HL-60 (cell line): ENCODE measurements around the gene IRF3.

Experiments
- DNase-seq, 2 experiments: peaks; one replicate each; pipeline ENCODE4 v3.0.0-alpha.2; 2010 to 2020; ENCODE audit warnings: low read depth in 1 of 2, low spot score in 1 of 2
- H3K27ac ChIP-seq: fragments of 250-450 bp; sonication (Bioruptor Pico); replicated peaks from 2 replicates; pipeline ENCODE4 v1.5.1; 2020; ENCODE audit warnings: mild to moderate bottlenecking, moderate library complexity
- H3K27me3 ChIP-seq: fragments of 250-450 bp; sonication (Bioruptor Pico); 2 replicates; pipeline ENCODE4 v1.5.1; 2021; ENCODE audit warnings: mild to moderate bottlenecking, moderate library complexity; ENCODE audit not compliant: insufficient read depth, poor library complexity, severe bottlenecking
- H3K4me3 ChIP-seq: replicated peaks from 2 replicates; pipeline ENCODE4 v1.5.1; 2011; ENCODE audit warnings: mild to moderate bottlenecking, control low read depth, low read length; ENCODE audit not compliant: insufficient read depth
- GABPA ChIP-seq: IDR thresholded peaks from 2 replicates; pipeline ENCODE4 v1.6.1; 2012; ENCODE audit warnings: low read depth
- POLR2AphosphoS5 ChIP-seq: IDR thresholded peaks from 2 replicates; pipeline ENCODE4 v1.6.1; 2012; ENCODE audit warnings: low read depth
- SPI1 ChIP-seq: IDR thresholded peaks from 2 replicates; pipeline ENCODE4 v1.6.1; 2012; ENCODE audit warnings: low read depth, mild to moderate bottlenecking, borderline replicate concordance
- TF ChIP-seq, protein P1 (sequence below): IDR thresholded peaks from one replicate; pipeline ENCODE4 v1.5.1; 2011; ENCODE audit warnings: low read length, control low read depth, inconsistent platforms; ENCODE audit not compliant: insufficient read depth
- TF ChIP-seq, protein P2 (sequence below): IDR thresholded peaks from 2 replicates; pipeline ENCODE4 v1.6.1; 2012; ENCODE audit warnings: low read depth; ENCODE audit not compliant: insufficient replicate concordance

The IRF3 gene

DNA sequence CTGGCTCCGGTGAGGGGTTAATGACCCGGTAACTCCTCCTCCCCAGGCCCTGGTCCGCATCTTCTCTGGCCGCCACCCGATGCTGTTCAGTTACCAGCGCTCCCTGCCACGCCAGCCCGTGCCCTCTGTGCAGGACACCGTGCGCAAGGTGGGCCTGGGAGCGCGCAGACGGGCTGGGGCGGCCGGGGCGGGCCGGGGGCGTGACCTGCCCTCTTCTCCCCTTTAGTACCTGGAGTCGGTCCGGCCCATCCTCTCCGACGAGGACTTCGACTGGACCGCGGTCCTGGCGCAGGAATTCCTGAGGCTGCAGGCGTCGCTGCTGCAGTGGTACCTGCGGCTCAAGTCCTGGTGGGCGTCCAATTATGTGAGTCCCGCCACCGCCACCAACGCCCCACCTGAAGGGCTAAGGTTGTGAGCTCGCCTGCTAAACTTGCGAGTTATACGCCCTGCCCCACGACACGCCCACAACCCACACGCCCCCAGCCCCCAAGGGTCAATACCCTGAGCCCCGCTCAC, 35.7 kb upstream of the IRF3 start:
- DNase-seq = no peak
- no peak overlapping the region for H3K27ac ChIP-seq
- H3K4me3 ChIP-seq = no peak overlapping the region
- H3K27me3 ChIP-seq = peaks cover 2% of the 10 kb centered on the region
- TF ChIP-seq GABPA (no peak), POLR2AphosphoS5 (no peak), SPI1 (no peak)
- TF ChIP-seq, protein P1, sequence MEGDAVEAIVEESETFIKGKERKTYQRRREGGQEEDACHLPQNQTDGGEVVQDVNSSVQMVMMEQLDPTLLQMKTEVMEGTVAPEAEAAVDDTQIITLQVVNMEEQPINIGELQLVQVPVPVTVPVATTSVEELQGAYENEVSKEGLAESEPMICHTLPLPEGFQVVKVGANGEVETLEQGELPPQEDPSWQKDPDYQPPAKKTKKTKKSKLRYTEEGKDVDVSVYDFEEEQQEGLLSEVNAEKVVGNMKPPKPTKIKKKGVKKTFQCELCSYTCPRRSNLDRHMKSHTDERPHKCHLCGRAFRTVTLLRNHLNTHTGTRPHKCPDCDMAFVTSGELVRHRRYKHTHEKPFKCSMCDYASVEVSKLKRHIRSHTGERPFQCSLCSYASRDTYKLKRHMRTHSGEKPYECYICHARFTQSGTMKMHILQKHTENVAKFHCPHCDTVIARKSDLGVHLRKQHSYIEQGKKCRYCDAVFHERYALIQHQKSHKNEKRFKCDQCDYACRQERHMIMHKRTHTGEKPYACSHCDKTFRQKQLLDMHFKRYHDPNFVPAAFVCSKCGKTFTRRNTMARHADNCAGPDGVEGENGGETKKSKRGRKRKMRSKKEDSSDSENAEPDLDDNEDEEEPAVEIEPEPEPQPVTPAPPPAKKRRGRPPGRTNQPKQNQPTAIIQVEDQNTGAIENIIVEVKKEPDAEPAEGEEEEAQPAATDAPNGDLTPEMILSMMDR = no peak
- TF ChIP-seq, protein P2, sequence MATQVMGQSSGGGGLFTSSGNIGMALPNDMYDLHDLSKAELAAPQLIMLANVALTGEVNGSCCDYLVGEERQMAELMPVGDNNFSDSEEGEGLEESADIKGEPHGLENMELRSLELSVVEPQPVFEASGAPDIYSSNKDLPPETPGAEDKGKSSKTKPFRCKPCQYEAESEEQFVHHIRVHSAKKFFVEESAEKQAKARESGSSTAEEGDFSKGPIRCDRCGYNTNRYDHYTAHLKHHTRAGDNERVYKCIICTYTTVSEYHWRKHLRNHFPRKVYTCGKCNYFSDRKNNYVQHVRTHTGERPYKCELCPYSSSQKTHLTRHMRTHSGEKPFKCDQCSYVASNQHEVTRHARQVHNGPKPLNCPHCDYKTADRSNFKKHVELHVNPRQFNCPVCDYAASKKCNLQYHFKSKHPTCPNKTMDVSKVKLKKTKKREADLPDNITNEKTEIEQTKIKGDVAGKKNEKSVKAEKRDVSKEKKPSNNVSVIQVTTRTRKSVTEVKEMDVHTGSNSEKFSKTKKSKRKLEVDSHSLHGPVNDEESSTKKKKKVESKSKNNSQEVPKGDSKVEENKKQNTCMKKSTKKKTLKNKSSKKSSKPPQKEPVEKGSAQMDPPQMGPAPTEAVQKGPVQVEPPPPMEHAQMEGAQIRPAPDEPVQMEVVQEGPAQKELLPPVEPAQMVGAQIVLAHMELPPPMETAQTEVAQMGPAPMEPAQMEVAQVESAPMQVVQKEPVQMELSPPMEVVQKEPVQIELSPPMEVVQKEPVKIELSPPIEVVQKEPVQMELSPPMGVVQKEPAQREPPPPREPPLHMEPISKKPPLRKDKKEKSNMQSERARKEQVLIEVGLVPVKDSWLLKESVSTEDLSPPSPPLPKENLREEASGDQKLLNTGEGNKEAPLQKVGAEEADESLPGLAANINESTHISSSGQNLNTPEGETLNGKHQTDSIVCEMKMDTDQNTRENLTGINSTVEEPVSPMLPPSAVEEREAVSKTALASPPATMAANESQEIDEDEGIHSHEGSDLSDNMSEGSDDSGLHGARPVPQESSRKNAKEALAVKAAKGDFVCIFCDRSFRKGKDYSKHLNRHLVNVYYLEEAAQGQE = no peak

DNA sequence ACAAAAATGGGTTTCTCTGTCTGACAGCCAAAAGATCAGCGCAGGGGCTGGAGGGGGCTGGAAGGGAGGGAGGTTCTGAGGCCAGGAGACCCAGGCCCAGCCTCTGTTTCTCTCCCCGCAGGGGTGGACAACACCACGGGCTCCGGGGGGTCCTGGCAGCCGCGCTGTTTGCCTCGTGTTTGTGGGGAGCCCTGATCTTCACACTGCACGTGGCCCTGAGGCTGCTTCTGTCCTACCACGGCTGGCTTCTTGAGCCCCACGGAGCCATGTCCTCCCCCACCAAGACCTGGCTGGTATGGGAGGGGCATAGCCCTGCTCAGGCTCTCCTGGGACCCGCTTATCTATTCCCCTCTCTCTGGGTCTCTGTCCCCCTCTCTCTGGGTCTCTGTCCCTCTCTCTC, 34.9 kb upstream of the IRF3 start:
- Histone ChIP-seq H3K27me3 (peaks cover 2% of the 10 kb centered on the region), H3K27ac (no peak overlapping the region), H3K4me3 (no peak overlapping the region)
- DNase-seq = no peak
- TF ChIP-seq GABPA = no peak
- TF ChIP-seq, protein P1 = no peak
- TF ChIP-seq, protein P2 = no peak

DNA sequence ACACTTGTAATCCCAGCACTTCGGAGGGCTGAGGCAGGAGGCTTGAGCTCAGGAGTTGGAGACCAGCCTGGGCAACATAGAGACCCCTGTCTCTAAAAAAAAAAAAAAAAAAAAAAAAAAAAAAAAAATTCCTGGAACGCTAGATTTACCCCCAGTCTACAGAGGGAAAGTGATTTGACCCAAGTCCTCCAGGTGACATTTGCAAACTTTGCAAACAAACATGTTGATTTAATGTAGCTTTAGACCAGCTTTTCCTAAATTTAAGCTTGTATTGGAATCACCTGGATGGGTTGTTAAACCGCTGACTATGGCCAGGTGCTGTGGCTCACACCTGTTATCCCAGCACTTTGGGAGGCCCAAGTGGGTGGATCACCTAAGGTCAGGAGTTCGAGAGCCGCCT, 33.7 kb upstream of the IRF3 start:
- TF ChIP-seq POLR2AphosphoS5 = no peak
- TF ChIP-seq, protein P1 = no peak
- TF ChIP-seq, protein P2 = no peak
- no peak for TF ChIP-seq GABPA
- TF ChIP-seq SPI1 = no peak
- DNase-seq = no peak
- Histone ChIP-seq H3K27ac (no peak overlapping the region), H3K27me3 (peaks cover 2% of the 10 kb centered on the region), H3K4me3 (no peak overlapping the region)
